Mononuclear cell (primary cell): Measurements from ENCODE around the gene AFAP1. TPM values are rescaled to one million over a fixed set of nuclear protein-coding genes. Genes with fewer than 3 reads are reported as not detected.

Source experiments
- H3K27me3 ChIP-seq: 2 replicates; pipeline ENCODE4 v1.6.0; 2011; ENCODE audit warnings: low read length, control low read depth; ENCODE audit not compliant: insufficient read depth
- H3K4me1 ChIP-seq: 2 replicates; pipeline ENCODE4 v1.5.1; 2011; ENCODE audit warnings: mild to moderate bottlenecking, low read length, control low read depth; ENCODE audit not compliant: insufficient read depth
- H3K4me3 ChIP-seq: 2 replicates; pipeline ENCODE4 v1.5.1; 2011; ENCODE audit warnings: mild to moderate bottlenecking, low read length, moderate library complexity
- H3K9me3 ChIP-seq: 2 replicates; pipeline ENCODE4 v1.5.1; 2011; ENCODE audit warnings: low read depth, mild to moderate bottlenecking, control low read depth, low read length
- total RNA-seq: library from RNA; depleted of rRNA; stranded (reverse); fragments of >200 nt; gene quantifications from one replicate; pipeline ENCODE4 v1.2.3, GENCODE V29; 2012

AFAP1 gene
- total RNA-seq, 1 donor: 6.7 TPM

GRCh38 chr4:7719354-7720174 lies 220.1 kb downstream of the AFAP1 start:
- H3K9me3 ChIP-seq: no peaks in the 10 kb centered on the region
- no peak overlapping the region for H3K4me3 ChIP-seq
- no peaks in the 10 kb centered on the region for H3K4me1 ChIP-seq
- no peaks in the 10 kb centered on the region for H3K27me3 ChIP-seq

- Histone ChIP-seq H3K4me3 (no peak overlapping the region), H3K9me3 (no peaks in the 10 kb centered on the region), H3K27me3 (no peaks in the 10 kb centered on the region), H3K4me1 (no peaks in the 10 kb centered on the region)
Observed at GRCh38 chr4:7717946-7718490, 221.6 kb downstream of the AFAP1 start.

- Histone ChIP-seq H3K9me3 (no peaks in the 10 kb centered on the region), H3K4me3 (no peak overlapping the region), H3K4me1 (no peaks in the 10 kb centered on the region), H3K27me3 (no peaks in the 10 kb centered on the region)
Observed at GRCh38 chr4:7717161-7717560, 222.5 kb downstream of the AFAP1 start.

GRCh38 chr4:7716010-7716721 lies 223.5 kb downstream of the AFAP1 start:
- Histone ChIP-seq H3K4me1 (no peaks in the 10 kb centered on the region), H3K4me3 (no peak overlapping the region), H3K9me3 (no peaks in the 10 kb centered on the region), H3K27me3 (no peaks in the 10 kb centered on the region)

GRCh38 chr4:7715271-7716009 lies 224.2 kb downstream of the AFAP1 start:
- H3K27me3 ChIP-seq: no peaks in the 10 kb centered on the region
- no peaks in the 10 kb centered on the region for H3K4me1 ChIP-seq
- H3K4me3 ChIP-seq: no peak overlapping the region
- no peaks in the 10 kb centered on the region for H3K9me3 ChIP-seq

GRCh38 chr4:7714738-7715137 lies 224.9 kb downstream of the AFAP1 start:
- Histone ChIP-seq H3K27me3 (no peaks in the 10 kb centered on the region), H3K4me3 (no peak overlapping the region), H3K4me1 (no peaks in the 10 kb centered on the region), H3K9me3 (no peaks in the 10 kb centered on the region)

- H3K4me1 ChIP-seq: no peaks in the 10 kb centered on the region
- no peaks in the 10 kb centered on the region for H3K9me3 ChIP-seq
- no peak overlapping the region for H3K4me3 ChIP-seq
- H3K27me3 ChIP-seq: no peaks in the 10 kb centered on the region
Observed at GRCh38 chr4:7714176-7714575, 225.5 kb downstream of the AFAP1 start.

- H3K4me3 ChIP-seq: no peak overlapping the region
Observed at GRCh38 chr4:7713757-7714156, 225.9 kb downstream of the AFAP1 start.

GRCh38 chr4:7712021-7712671 lies 227.5 kb downstream of the AFAP1 start:
- Histone ChIP-seq H3K4me1 (no peaks in the 10 kb centered on the region), H3K27me3 (no peaks in the 10 kb centered on the region), H3K9me3 (no peaks in the 10 kb centered on the region), H3K4me3 (no peak overlapping the region)

More at GRCh38 chr4:7713757-7714156, 225.9 kb downstream of the AFAP1 start:
- no peaks in the 10 kb centered on the region for H3K9me3 ChIP-seq
- H3K27me3 ChIP-seq: no peaks in the 10 kb centered on the region
- H3K4me1 ChIP-seq: no peaks in the 10 kb centered on the region

- H3K4me1 ChIP-seq: no peaks in the 10 kb centered on the region
- no peaks in the 10 kb centered on the region for H3K27me3 ChIP-seq
- H3K9me3 ChIP-seq: no peaks in the 10 kb centered on the region
- H3K4me3 ChIP-seq: no peak overlapping the region
Observed at GRCh38 chr4:7711307-7711963, 228.2 kb downstream of the AFAP1 start.

- no peaks in the 10 kb centered on the region for H3K27me3 ChIP-seq
- H3K9me3 ChIP-seq: no peaks in the 10 kb centered on the region
- no peaks in the 10 kb centered on the region for H3K4me1 ChIP-seq
- no peak overlapping the region for H3K4me3 ChIP-seq
Observed at GRCh38 chr4:7710576-7711306, 228.9 kb downstream of the AFAP1 start.

GRCh38 chr4:7710126-7710525 lies 229.5 kb downstream of the AFAP1 start:
- Histone ChIP-seq H3K27me3 (no peaks in the 10 kb centered on the region), H3K4me3 (no peak overlapping the region), H3K9me3 (no peaks in the 10 kb centered on the region), H3K4me1 (no peaks in the 10 kb centered on the region)

- H3K4me1 ChIP-seq: no peaks in the 10 kb centered on the region
- no peaks in the 10 kb centered on the region for H3K9me3 ChIP-seq
- no peak overlapping the region for H3K4me3 ChIP-seq
- no peaks in the 10 kb centered on the region for H3K27me3 ChIP-seq
Observed at GRCh38 chr4:7709431-7709830, 230.2 kb downstream of the AFAP1 start.

- Histone ChIP-seq H3K27me3 (no peaks in the 10 kb centered on the region), H3K4me1 (no peaks in the 10 kb centered on the region), H3K4me3 (no peak overlapping the region), H3K9me3 (no peaks in the 10 kb centered on the region)
Observed at GRCh38 chr4:7708981-7709380, 230.7 kb downstream of the AFAP1 start.
